Activated T-cell treated with anti-CD3 and anti-CD28 coated beads, Interleukin-2, amount 50 U/mL, for 4 hours (primary cell): ENCODE data around the gene UBE2N. TPM values are rescaled to one million over a fixed set of nuclear protein-coding genes. Genes with fewer than 3 reads are reported as not detected.

Experiments
- total RNA-seq, 3 donors: library from RNA; stranded (reverse); gene quantifications; one replicate each; pipeline ENCODE4 v1.2.1, GENCODE V29; 2021

UBE2N gene
- total RNA-seq, 3 donors from 2014 or later: 237 to 241 (median 237) TPM

Other genes starting within 250 kb of the UBE2N start
- 100 to 1,000 TPM in 1 of 3 donors, 10 to 100 TPM in 2; 89.7 to 108 (median 93.1) TPM for gene NUDT4, start 64.0 kb downstream of the UBE2N start, total RNA-seq
- 10 to 100 TPM; 62.9 to 98.8 (median 89.2) TPM for gene MRPL42, start 25.6 kb upstream of the UBE2N start, total RNA-seq
- gene SOCS2, start 130.7 kb upstream of the UBE2N start, total RNA-seq: 10 to 100 TPM in 1 of 3 donors, 1 to 10 TPM in 2; 6.5 to 10.9 (median 8.6) TPM
- 1 to 10 TPM; 6.9 to 9.9 (median 8.7) TPM for gene CRADD, start 235.4 kb upstream of the UBE2N start, total RNA-seq